Small intestine (tissue), 7 donors: Measurements from ENCODE around the gene HACE1. TPM values are rescaled to one million over a fixed set of nuclear protein-coding genes. Genes with fewer than 3 reads are reported as not detected.
A peak's percentile ranks its signal among the peaks of the same experiment; 100 is the strongest.
"Not testable (repeated sequence)": the region's sequence is repeated elsewhere in the genome, so short reads cannot be mapped to it uniquely, and the experiment has no call there.

ENCODE experiments used
- DNase-seq, 2 donors: peaks; one replicate each; pipeline versions ENCODE4 v3.0.0 to v3.0.0-alpha.2; 2013
- FAIRE-seq: peaks from 2 replicates; lab custom pipeline; 2012; peaks lifted over from hg19 to GRCh38; lab: Jason Lieb, UNC
- H3K27ac ChIP-seq, 3 donors: one replicate each; pipeline ENCODE4 v1.5.1; 2013; ENCODE audit warnings: low read length in 2 of 3, mild to moderate bottlenecking in 2 of 3, control low read depth in 1 of 3, inconsistent platforms in 1 of 3, low read depth in 1 of 3, moderate library complexity in 1 of 3
- H3K27me3 ChIP-seq, 3 donors: one replicate each; pipeline ENCODE4 v1.6.1; 2013; ENCODE audit warnings: low read length in 3 of 3, inconsistent platforms in 1 of 3; ENCODE audit not compliant: control insufficient read depth in 3 of 3, insufficient read depth in 3 of 3
- H3K36me3 ChIP-seq, 3 donors: one replicate each; pipeline ENCODE4 v1.6.1; 2013; ENCODE audit warnings: low read length in 3 of 3, inconsistent platforms in 1 of 3, low read depth in 1 of 3, mild to moderate bottlenecking in 1 of 3, moderate library complexity in 1 of 3; ENCODE audit not compliant: control insufficient read depth in 3 of 3, insufficient read depth in 2 of 3
- H3K4me1 ChIP-seq, 3 donors: one replicate each; pipeline ENCODE4 v1.6.1; 2013; ENCODE audit warnings: low read length in 2 of 3, inconsistent platforms in 1 of 3, low read depth in 1 of 3, mild to moderate bottlenecking in 1 of 3, moderate library complexity in 1 of 3; ENCODE audit not compliant: control insufficient read depth in 3 of 3, insufficient read depth in 2 of 3
- H3K4me3 ChIP-seq, 3 donors: one replicate each; pipeline ENCODE4 v1.5.1; 2013; ENCODE audit warnings: low read length in 3 of 3, control low read depth in 1 of 3, inconsistent platforms in 1 of 3, low read depth in 1 of 3, mild to moderate bottlenecking in 1 of 3, moderate library complexity in 1 of 3
- H3K9me3 ChIP-seq, 2 donors: one replicate each; pipeline ENCODE4 v1.6.1; 2013; ENCODE audit warnings: low read depth in 1 of 2, low read length in 1 of 2; ENCODE audit not compliant: control insufficient read depth in 2 of 2, insufficient read depth in 1 of 2
- WGBS, 3 donors: extraction: QIAGEN DNeasy Blood & Tissue Kit; methylation state at CpG; one replicate each; pipeline ENCODE4 v1.1.7; 2013; 5-methylcytosine and 5-hydroxymethylcytosine counted together
- polyA plus RNA-seq, 4 donors: library from polyadenylated mRNA; stranded (reverse) in 3 of 4; unstranded in 1 of 4; fragments of 200-250 nt in 3 of 4; fragments of 120-200 nt in 1 of 4; gene quantifications; one replicate each; pipeline versions ENCODE4 v1.2.1 to v1.2.3, GENCODE V29; 2013
- donor health status: healthy with polysubstance abuse.
- donor health status: control.
- donor health status: control.
- donor health status: Bipolar disorder and iron deficiency.
- donor health status: healthy.

Gene HACE1
- polyA plus RNA-seq, 4 donors: 4.0 to 9.4 (median 6.2) TPM

DNA sequence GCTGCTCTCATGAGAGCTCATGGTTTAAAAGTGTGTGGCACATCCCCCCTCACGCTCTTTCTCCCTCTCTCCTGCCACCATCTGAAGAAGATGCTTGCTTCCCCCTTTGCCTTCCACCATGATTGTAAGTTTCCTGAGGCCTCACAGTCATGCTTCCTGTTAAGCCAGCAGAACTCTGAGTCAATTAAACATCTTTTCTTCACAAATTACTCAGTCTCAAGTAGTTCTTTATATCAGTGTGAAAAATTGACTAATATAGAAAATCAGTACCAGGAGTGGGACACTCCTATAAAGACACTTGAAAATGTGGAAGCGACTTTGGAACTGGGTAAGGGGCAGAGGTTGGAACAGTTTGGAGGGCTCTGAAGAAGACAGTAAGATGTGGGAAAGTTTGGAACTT is 45.0 kb downstream of the HACE1 start:
- no peak overlapping the region for H3K27ac ChIP-seq
- no peak for DNase-seq
- 92 to 97% (median 94%) methylated on average over 2 of the region's 2 CpGs for WGBS, 3 donors

DNA sequence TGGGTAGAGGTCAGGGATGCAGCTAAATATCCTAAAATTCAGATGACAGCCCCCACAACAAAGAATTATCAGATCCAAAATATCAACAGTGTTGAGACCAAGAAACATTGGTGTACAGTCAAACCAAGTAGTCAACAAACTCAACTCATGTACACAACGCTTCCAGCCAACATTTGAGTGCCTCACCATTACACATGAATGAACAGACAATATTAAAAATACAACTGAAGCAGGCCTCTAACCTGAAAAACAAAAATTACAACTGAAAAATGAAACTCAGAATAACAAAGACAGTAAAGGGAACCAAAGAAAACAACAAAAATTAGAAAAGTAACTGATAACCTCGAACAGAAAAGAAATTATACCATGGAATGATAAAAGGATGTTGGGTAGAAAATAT is 46.2 kb downstream of the HACE1 start:
- H3K4me1 ChIP-seq: peaks cover 0 to 1% (median 0%) of the 10 kb centered on the region in 3 donors
- WGBS, 3 donors: 91 to 96% (median 94%) methylated on average over 2 of the region's 2 CpGs
- no peak for DNase-seq
- peak; percentile 85 for FAIRE-seq
- no peak overlapping the region for H3K27ac ChIP-seq
- peaks cover 0 to 7% (median 0%) of the 10 kb centered on the region in 3 donors for H3K36me3 ChIP-seq
- H3K4me3 ChIP-seq: no peak overlapping the region
- H3K27me3 ChIP-seq: no peaks in the 10 kb centered on the region
- H3K9me3 ChIP-seq: no peaks in the 10 kb centered on the region

More for the DNA sequence above, 45.0 kb downstream of the HACE1 start:
- Histone ChIP-seq H3K36me3 (peaks cover 0 to 7% (median 0%) of the 10 kb centered on the region in 3 donors), H3K4me3 (no peak overlapping the region), H3K9me3 (no peaks in the 10 kb centered on the region), H3K4me1 (peaks cover 0 to 1% (median 0%) of the 10 kb centered on the region in 3 donors), H3K27me3 (no peaks in the 10 kb centered on the region)
- FAIRE-seq: no peak

DNA sequence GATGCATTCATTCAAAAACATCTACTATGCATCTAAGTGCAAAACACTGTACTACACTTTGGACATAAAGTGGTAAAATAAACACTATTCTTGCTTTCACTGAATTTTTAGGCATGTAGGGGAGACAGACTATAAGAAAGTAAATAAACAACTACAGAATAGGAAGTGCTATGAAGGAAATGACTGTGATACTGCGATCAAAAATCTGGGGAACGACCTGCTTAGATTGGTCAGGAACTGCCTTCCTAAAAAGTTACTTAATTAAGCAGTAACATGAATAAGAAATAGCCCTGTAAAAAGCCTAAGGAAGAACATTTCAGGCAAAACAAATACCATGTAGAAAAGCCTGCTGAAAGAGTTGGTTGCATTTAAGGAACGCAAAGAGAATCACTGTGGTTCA is 50.6 kb downstream of the HACE1 start:
- FAIRE-seq: no peak
- Histone ChIP-seq H3K4me3 (no peak overlapping the region), H3K9me3 (no peaks in the 10 kb centered on the region), H3K27me3 (no peaks in the 10 kb centered on the region), H3K36me3 (no peaks in the 10 kb centered on the region), H3K4me1 (no peaks in the 10 kb centered on the region), H3K27ac (no peak overlapping the region)
- DNase-seq: no peak
- WGBS, 3 donors: 87 to 95% (median 93%) methylated on average over 3 of the region's 3 CpGs

DNA sequence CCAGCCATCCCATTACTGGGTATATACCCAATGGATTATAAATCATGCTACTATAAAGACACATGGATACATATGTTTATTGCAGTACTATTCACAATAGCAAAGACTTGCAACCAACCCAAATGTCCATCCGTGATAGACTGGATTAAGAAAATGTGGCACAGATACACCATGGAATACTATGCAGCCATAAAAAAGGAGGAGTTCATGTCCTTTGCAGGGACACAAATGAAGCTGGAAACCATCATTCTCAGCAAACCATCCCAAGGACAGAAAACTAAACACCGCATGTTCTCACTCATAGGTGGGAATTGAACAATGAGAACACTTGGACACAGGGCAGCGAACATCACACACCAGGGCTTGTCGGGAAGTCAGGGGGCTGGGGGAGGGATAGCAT is 54.4 kb downstream of the HACE1 start:
- FAIRE-seq, DNase-seq, H3K36me3 ChIP-seq, H3K27ac ChIP-seq, H3K4me3 ChIP-seq, H3K4me1 ChIP-seq, H3K9me3 ChIP-seq, H3K27me3 ChIP-seq: not testable (repeated sequence)
- whole genome bisulfite sequencing, 3 donors: 95 to 100% (median 99%) methylated on average over 4 of the region's 4 CpGs

DNA sequence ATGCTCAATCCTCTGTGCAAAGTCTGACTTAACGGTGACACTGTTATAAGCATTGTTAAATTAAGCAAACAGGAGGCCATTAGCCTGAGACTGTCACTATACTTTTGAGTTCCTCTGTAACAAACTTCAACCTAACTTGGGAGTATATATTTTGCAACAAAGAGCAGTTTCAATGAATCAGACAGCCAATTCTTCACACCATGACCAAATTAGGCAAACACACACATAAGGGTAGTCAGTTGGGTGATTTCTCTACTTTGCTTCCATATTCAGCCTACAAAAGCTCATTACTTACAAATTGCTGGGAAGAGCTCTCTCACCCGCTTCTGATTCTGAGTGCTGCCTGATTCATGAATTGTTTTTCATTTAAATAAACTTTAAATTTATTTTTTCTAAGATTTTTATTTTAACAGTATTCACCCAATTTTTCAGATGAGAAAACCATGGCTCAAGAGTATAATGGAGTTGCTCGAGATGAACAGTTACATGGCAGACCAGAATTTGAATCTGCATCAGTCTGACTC is 60.5 kb downstream of the HACE1 start:
- Histone ChIP-seq H3K4me3 (no peak overlapping the region), H3K27me3 (no peaks in the 10 kb centered on the region), H3K9me3 (peaks cover 0 to 6% of the 10 kb centered on the region in 2 donors), H3K36me3 (peaks cover 0 to 3% (median 0%) of the 10 kb centered on the region in 3 donors), H3K27ac (no peak overlapping the region), H3K4me1 (no peaks in the 10 kb centered on the region)
- DNase-seq (no peak), FAIRE-seq (no peak)
- 90 to 91% (median 91%) methylated on average over 3 of the region's 3 CpGs for WGBS, 3 donors

DNA sequence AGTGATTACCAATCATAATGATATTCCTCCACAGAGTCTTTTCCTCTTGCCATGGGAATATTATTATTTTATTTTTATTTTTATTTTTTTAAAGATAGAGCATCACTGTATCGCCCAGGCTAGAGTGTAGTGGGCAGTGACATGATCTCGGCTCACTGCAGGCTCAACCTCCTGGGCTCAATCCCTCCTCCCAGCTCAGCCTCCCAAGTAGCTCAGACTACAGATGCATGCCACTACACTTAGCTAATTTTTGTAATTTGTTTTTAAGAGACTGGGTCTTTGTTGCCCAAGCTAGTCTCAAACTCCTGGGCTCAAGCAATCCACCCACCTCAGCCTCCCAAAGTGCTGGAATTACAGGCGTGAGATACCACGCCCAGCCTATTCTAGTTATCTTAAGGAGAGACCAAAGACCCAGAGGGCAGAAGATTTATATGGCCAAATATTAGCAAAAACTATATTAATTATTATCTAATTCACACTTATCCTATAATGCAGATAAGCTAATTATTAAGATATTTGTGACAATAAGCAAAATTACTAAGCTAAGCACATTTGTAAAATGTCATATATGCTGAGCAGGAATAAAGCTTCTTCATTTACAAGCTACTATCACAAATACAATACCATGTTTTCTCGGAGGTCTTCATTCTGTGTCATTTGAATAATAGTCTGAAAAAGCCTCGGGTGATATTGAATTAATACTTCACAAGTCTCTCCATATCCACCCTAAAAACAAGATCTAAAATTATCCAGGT is 63.5 kb downstream of the HACE1 start:
- FAIRE-seq (no peak), DNase-seq (no peak)
- Histone ChIP-seq H3K4me3 (no peak overlapping the region), H3K9me3 (peaks cover 0 to 6% of the 10 kb centered on the region in 2 donors), H3K27me3 (no peaks in the 10 kb centered on the region), H3K4me1 (no peaks in the 10 kb centered on the region), H3K36me3 (peaks cover 0 to 6% (median 0%) of the 10 kb centered on the region in 3 donors), H3K27ac (no peak overlapping the region)
- WGBS, 3 donors: 64 to 85% (median 82%) methylated on average over 6 of the region's 6 CpGs

DNA sequence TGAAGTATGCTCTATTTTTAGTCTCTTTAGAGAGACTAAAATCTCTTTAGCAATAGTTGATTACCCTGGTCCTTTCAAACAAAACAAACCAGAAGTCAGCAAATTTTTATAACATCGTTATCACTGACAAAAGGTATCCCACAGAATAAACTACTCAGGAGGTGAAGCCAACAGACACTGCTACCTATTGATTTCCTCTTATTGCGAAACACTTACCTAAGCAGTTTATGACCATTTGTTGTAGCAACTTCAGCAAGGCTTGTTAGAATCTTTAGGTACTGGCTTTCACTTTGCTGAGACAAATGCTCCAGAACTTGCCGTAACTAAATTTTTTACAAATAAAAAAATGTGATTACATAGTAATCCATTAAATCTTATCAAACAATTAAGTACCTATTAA is 64.4 kb downstream of the HACE1 start:
- FAIRE-seq: no peak
- Histone ChIP-seq H3K9me3 (peaks cover 0 to 6% of the 10 kb centered on the region in 2 donors), H3K27me3 (no peaks in the 10 kb centered on the region), H3K27ac (no peak overlapping the region), H3K4me1 (no peaks in the 10 kb centered on the region), H3K4me3 (no peak overlapping the region), H3K36me3 (peaks cover 0 to 6% (median 0%) of the 10 kb centered on the region in 3 donors)
- DNase-seq: peak; percentile 76 to 84
- WGBS, 3 donors: 22 to 66% (median 37%) methylated on average over 3 of the region's 3 CpGs

DNA sequence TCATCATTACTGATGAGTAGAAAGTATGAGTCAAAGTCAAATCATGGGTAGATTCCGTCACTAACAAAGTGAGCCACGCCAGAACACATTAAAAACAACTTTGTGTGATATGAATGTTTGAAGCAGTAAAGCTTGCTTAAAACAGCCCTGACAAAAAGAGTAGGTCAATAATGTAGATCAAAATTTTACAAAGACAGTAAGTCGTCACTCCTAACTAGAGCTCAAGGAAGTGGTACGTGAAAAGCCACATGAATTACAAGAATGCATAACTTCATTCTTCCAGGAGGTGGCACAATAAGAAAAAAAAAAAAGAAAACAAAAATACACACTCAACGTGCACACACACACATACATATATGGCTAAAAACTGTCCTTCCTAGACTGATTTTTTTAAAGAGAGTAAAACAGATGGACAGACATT is 69.9 kb downstream of the HACE1 start:
- no peak for FAIRE-seq
- H3K4me3 ChIP-seq: no peak overlapping the region
- H3K9me3 ChIP-seq: no peaks in the 10 kb centered on the region
- no peaks in the 10 kb centered on the region for H3K27me3 ChIP-seq
- H3K36me3 ChIP-seq: peaks cover 0 to 3% (median 0%) of the 10 kb centered on the region in 3 donors
- no peak overlapping the region for H3K27ac ChIP-seq
- peak; percentile 31 to 43 for DNase-seq
- 34 to 41% (median 39%) methylated on average over 5 of the region's 5 CpGs for WGBS, 3 donors
- H3K4me1 ChIP-seq: no peaks in the 10 kb centered on the region
